H9 (cell line): ENCODE data around the gene PLXNA2. TPM values are rescaled to one million over a fixed set of nuclear protein-coding genes. Genes with fewer than 3 reads are reported as not detected.
A peak's percentile ranks its signal among the peaks of the same experiment; 100 is the strongest.

ENCODE experiments used
- DNase-seq: peaks from one replicate; pipeline ENCODE4 v3.0.0-alpha.2; 2017
- H2AFZ ChIP-seq: one replicate; pipeline ENCODE4 v1.6.1; 2013; ENCODE audit warnings: mild to moderate bottlenecking, low read length, control low read depth, moderate library complexity
- H2AK5ac ChIP-seq: 2 replicates; pipeline ENCODE4 v1.6.1; 2013; ENCODE audit warnings: low read length, control low read depth, mixed read lengths; ENCODE audit not compliant: insufficient read length
- H2BK120ac ChIP-seq: one replicate; pipeline ENCODE4 v1.6.1; 2013; ENCODE audit warnings: low read depth, mild to moderate bottlenecking, low read length, control low read depth, inconsistent platforms; ENCODE audit not compliant: poor library complexity, severe bottlenecking
- H2BK12ac ChIP-seq: 2 replicates; pipeline ENCODE4 v1.6.1; 2013; ENCODE audit warnings: low read length, control low read depth, mixed read lengths, low read depth; ENCODE audit not compliant: insufficient read length
- H2BK15ac ChIP-seq: 2 replicates; pipeline ENCODE4 v1.6.1; 2013; ENCODE audit warnings: low read depth, low read length, control low read depth
- H2BK20ac ChIP-seq: one replicate; pipeline ENCODE4 v1.6.1; 2013; ENCODE audit warnings: low read depth, mild to moderate bottlenecking, low read length, control low read depth, inconsistent platforms; ENCODE audit not compliant: poor library complexity, severe bottlenecking
- H2BK5ac ChIP-seq: 2 replicates; pipeline ENCODE4 v1.6.1; 2013; ENCODE audit warnings: low read length, control low read depth, mixed read lengths; ENCODE audit not compliant: insufficient read length
- H3K14ac ChIP-seq: 2 replicates; pipeline ENCODE4 v1.6.1; 2013; ENCODE audit warnings: low read length, control low read depth; ENCODE audit not compliant: insufficient read depth
- H3K18ac ChIP-seq: 2 replicates; pipeline ENCODE4 v1.6.1; 2013; ENCODE audit warnings: low read depth, mild to moderate bottlenecking, mixed read lengths, low read length, control low read depth; ENCODE audit not compliant: insufficient read length
- H3K23ac ChIP-seq: 2 replicates; pipeline ENCODE4 v1.6.1; 2013; ENCODE audit warnings: low read length, control low read depth, mixed read lengths, low read depth; ENCODE audit not compliant: insufficient read length
- H3K23me2 ChIP-seq: 2 replicates; pipeline ENCODE4 v1.6.1; 2013; ENCODE audit warnings: low read depth, mild to moderate bottlenecking, mixed read lengths, low read length, control low read depth; ENCODE audit not compliant: insufficient read length, poor library complexity, severe bottlenecking
- H3K27ac ChIP-seq: 2 replicates; pipeline ENCODE4 v1.5.1; 2013; ENCODE audit warnings: low read length, control low read depth, mixed read lengths, low read depth; ENCODE audit not compliant: insufficient read length
- H3K27me3 ChIP-seq: 2 replicates; pipeline ENCODE4 v1.6.1; 2013; ENCODE audit warnings: low read length, control low read depth, inconsistent platforms; ENCODE audit not compliant: insufficient read depth
- H3K4ac ChIP-seq: 2 replicates; pipeline ENCODE4 v1.6.1; 2013; ENCODE audit warnings: low read depth, mild to moderate bottlenecking, control low read depth, inconsistent platforms, low read length, moderate library complexity
- H3K4me1 ChIP-seq: 2 replicates; pipeline ENCODE4 v1.6.1; 2013; ENCODE audit warnings: low read length, control low read depth, inconsistent platforms; ENCODE audit not compliant: insufficient read depth
- H3K4me2 ChIP-seq: 2 replicates; pipeline ENCODE4 v1.6.1; 2013; ENCODE audit warnings: low read length, control low read depth, mixed read lengths; ENCODE audit not compliant: insufficient read length, insufficient read depth
- H3K56ac ChIP-seq: 2 replicates; pipeline ENCODE4 v1.6.1; 2013; ENCODE audit warnings: low read depth, mild to moderate bottlenecking, mixed read lengths, low read length, control low read depth; ENCODE audit not compliant: insufficient read length
- H3K79me1 ChIP-seq: 2 replicates; pipeline ENCODE4 v1.6.1; 2013; ENCODE audit warnings: low read depth, mild to moderate bottlenecking, moderate library complexity, low read length, control low read depth, inconsistent platforms; ENCODE audit not compliant: insufficient read depth, poor library complexity, severe bottlenecking
- H3K79me2 ChIP-seq: 2 replicates; pipeline ENCODE4 v1.6.1; 2013; ENCODE audit warnings: low read length, control low read depth, inconsistent platforms; ENCODE audit not compliant: insufficient read depth
- H3K9ac ChIP-seq: 2 replicates; pipeline ENCODE4 v1.6.1; 2013; ENCODE audit warnings: low read length, control low read depth, mixed read lengths; ENCODE audit not compliant: insufficient read length; ENCODE audit errors: extremely low read depth
- H3K9me3 ChIP-seq: one replicate; pipeline ENCODE4 v1.6.1; 2013; ENCODE audit warnings: low read depth, low read length, inconsistent platforms; ENCODE audit not compliant: control insufficient read depth
- H3T11ph ChIP-seq: one replicate; pipeline ENCODE4 v1.6.1; 2013; ENCODE audit warnings: mild to moderate bottlenecking, low read length, control low read depth, inconsistent platforms
- H4K20me1 ChIP-seq: one replicate; pipeline ENCODE4 v1.6.1; 2013; ENCODE audit not compliant: control insufficient read depth, insufficient read length, insufficient read depth
- H4K5ac ChIP-seq: 2 replicates; pipeline ENCODE4 v1.6.1; 2013; ENCODE audit warnings: low read depth, mild to moderate bottlenecking, mixed read lengths, low read length, control low read depth; ENCODE audit not compliant: insufficient read length
- H4K8ac ChIP-seq: replicated peaks from 2 replicates; pipeline ENCODE4 v1.6.1; 2013; ENCODE audit warnings: low read length, control low read depth, mixed read lengths, low read depth; ENCODE audit not compliant: insufficient read length
- H4K91ac ChIP-seq: 2 replicates; pipeline ENCODE4 v1.6.1; 2013; ENCODE audit warnings: low read depth, mild to moderate bottlenecking, moderate library complexity, mixed read lengths, low read length, control low read depth; ENCODE audit not compliant: insufficient read length
- H3K27ac Mint-ChIP-seq, 3 experiments: 2 replicates in 2 of 3; 3 replicates in 1 of 3; pipeline ENCODE4 v1.8.0; 2020 to 2021; ENCODE audit warnings: mixed read lengths in 3 of 3, mild to moderate bottlenecking in 1 of 3, moderate library complexity in 1 of 3
- H3K27me3 Mint-ChIP-seq: 2 replicates; pipeline ENCODE4 v1.8.0; 2021; ENCODE audit warnings: low read depth, mild to moderate bottlenecking, moderate library complexity, mixed read lengths
- H3K36me3 Mint-ChIP-seq, 3 experiments: 2 replicates in 2 of 3; 3 replicates in 1 of 3; pipeline ENCODE4 v1.8.0; 2020 to 2021; ENCODE audit warnings: low read depth in 3 of 3, mixed read lengths in 3 of 3; ENCODE audit not compliant: insufficient read depth in 1 of 3
- H3K4me1 Mint-ChIP-seq, 2 experiments: 2 replicates each; pipeline ENCODE4 v1.8.0; 2020; ENCODE audit warnings: mixed read lengths in 2 of 2
- H3K4me3 Mint-ChIP-seq, 2 experiments: 2 replicates in 1 of 2; 3 replicates in 1 of 2; pipeline ENCODE4 v1.8.0; 2020 to 2021; ENCODE audit warnings: mild to moderate bottlenecking in 2 of 2, mixed read lengths in 2 of 2, moderate library complexity in 1 of 2
- H3K9me3 Mint-ChIP-seq, 2 experiments: 2 replicates in 1 of 2; 3 replicates in 1 of 2; pipeline ENCODE4 v1.8.0; 2020; ENCODE audit warnings: mild to moderate bottlenecking in 2 of 2, mixed read lengths in 2 of 2, moderate library complexity in 1 of 2
- WGBS: extraction: QIAGEN DNeasy Blood & Tissue Kit; methylation state at CpG from one replicate; pipeline ENCODE4 v1.1.7; 2013; ENCODE audit warnings: missing lambda C conversion rate, low lambda C conversion rate, mixed read lengths; ENCODE audit not compliant: insufficient read length; ENCODE audit errors: extremely low coverage; 5-methylcytosine and 5-hydroxymethylcytosine counted together
- total RNA-seq: library from RNA; stranded (reverse); gene quantifications from 2 replicates; pipeline ENCODE4 v1.2.1, GENCODE V29; 2021
- TF ChIP-seq, protein P1 (sequence below): fragments of 200-600 bp; sonication (generic); conservative IDR thresholded peaks from 3 replicates; pipeline ENCODE4 v1.8.0; 2021; ENCODE audit warnings: antibody characterized with exemption, mild to moderate bottlenecking

The PLXNA2 gene
- total RNA-seq, 1 experiment from 2014 or later: 0.57 TPM

DNA sequence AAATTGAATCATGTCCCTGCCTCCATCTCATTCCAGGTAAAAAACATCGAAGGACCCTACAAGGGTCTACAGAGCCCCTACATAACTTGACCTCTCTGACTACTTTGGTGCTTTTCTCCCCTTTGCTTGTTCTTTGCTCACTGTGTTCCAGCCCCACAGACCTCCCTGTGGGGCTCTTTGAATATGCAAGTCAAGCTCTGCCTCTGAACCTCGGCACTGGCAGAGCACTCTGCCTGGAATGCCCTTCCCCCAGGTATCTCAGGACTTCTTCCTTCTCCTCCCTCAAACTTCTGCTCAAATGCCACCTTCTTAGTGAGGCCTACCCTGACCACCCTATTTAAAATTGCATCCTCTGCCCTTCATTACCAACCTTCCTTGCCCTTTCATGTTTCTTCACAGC lies 245.5 kb downstream of the PLXNA2 start:
- Histone ChIP-seq H3K23ac (no peak overlapping the region), H3K79me1 (no peaks in the 10 kb centered on the region), H3K9ac (no peak overlapping the region), H2BK120ac (no peak overlapping the region), H3K4ac (no peak overlapping the region), H3K23me2 (no peaks in the 10 kb centered on the region), H3K14ac (no peak overlapping the region), H2AFZ (no peak overlapping the region), H4K91ac (no peak overlapping the region), H3K4me2 (no peak overlapping the region), H3K56ac (no peak overlapping the region), H2AK5ac (no peak overlapping the region), H2BK15ac (no peak overlapping the region), H4K8ac (no peak overlapping the region), H2BK12ac (no peak overlapping the region), H2BK20ac (no peak overlapping the region), H3K4me1 (peaks cover 2% of the 10 kb centered on the region; the same call in 1 of the 2 replicates), H3T11ph (no peak overlapping the region), H3K27me3 (no peaks in the 10 kb centered on the region), H3K9me3 (no peaks in the 10 kb centered on the region), H3K79me2 (no peaks in the 10 kb centered on the region), H2BK5ac (no peak overlapping the region), H4K5ac (no peak overlapping the region), H3K27ac (no peak overlapping the region), H4K20me1 (peaks cover 2% of the 10 kb centered on the region), H3K18ac (no peak overlapping the region)
- TF ChIP-seq, protein P1, sequence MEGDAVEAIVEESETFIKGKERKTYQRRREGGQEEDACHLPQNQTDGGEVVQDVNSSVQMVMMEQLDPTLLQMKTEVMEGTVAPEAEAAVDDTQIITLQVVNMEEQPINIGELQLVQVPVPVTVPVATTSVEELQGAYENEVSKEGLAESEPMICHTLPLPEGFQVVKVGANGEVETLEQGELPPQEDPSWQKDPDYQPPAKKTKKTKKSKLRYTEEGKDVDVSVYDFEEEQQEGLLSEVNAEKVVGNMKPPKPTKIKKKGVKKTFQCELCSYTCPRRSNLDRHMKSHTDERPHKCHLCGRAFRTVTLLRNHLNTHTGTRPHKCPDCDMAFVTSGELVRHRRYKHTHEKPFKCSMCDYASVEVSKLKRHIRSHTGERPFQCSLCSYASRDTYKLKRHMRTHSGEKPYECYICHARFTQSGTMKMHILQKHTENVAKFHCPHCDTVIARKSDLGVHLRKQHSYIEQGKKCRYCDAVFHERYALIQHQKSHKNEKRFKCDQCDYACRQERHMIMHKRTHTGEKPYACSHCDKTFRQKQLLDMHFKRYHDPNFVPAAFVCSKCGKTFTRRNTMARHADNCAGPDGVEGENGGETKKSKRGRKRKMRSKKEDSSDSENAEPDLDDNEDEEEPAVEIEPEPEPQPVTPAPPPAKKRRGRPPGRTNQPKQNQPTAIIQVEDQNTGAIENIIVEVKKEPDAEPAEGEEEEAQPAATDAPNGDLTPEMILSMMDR: no peak
- Mint-ChIP-seq H3K9me3 (peaks cover 4 to 5% of the 10 kb centered on the region in 2 experiments; a peak in 3 of 5 replicates), H3K36me3 (peaks cover 0 to 4% (median 0%) of the 10 kb centered on the region in 3 experiments; a peak in 1 of 7 replicates), H3K4me1 (peaks cover 24% of the 10 kb centered on the region in 2 experiments), H3K27ac (no peak overlapping the region; a peak in 2 of 7 replicates), H3K27me3 (peaks cover 15% of the 10 kb centered on the region), H3K4me3 (no peak overlapping the region)
- DNase-seq: peak; percentile 51
- no CpG with 5 or more reads among the region's 2 CpGs for WGBS
